Effector CD4-positive, alpha-beta T cell (primary cell): Measurements from ENCODE around the gene ATP6V0E1.
"Not testable (repeated sequence)": the region's sequence is repeated elsewhere in the genome, so short reads cannot be mapped to it uniquely, and the experiment has no call there.

Source experiments
- DNase-seq: peaks from one replicate; pipeline ENCODE4 v3.0.0-alpha.2; 2020

The ATP6V0E1 gene

GRCh38 chr5:173041881-173042762 lies 58.6 kb downstream of the ATP6V0E1 start:
- no peak for DNase-seq

GRCh38 chr5:173042763-173043107 lies 59.2 kb downstream of the ATP6V0E1 start:
- no peak for DNase-seq

- DNase-seq: no peak
Observed at GRCh38 chr5:173045474-173045873, 61.9 kb downstream of the ATP6V0E1 start.

- DNase-seq: not testable (repeated sequence)
Observed at GRCh38 chr5:173047096-173047837, 63.7 kb downstream of the ATP6V0E1 start.

- no peak for DNase-seq
Observed at GRCh38 chr5:173047838-173048105, 64.2 kb downstream of the ATP6V0E1 start.

GRCh38 chr5:173050791-173051190 lies 67.2 kb downstream of the ATP6V0E1 start:
- no peak for DNase-seq

GRCh38 chr5:173051746-173052145 lies 68.2 kb downstream of the ATP6V0E1 start:
- no peak for DNase-seq

GRCh38 chr5:173053041-173053440 lies 69.5 kb downstream of the ATP6V0E1 start:
- DNase-seq: no peak

- DNase-seq: no peak
Observed at GRCh38 chr5:173055042-173055721, 71.6 kb downstream of the ATP6V0E1 start.

- no peak for DNase-seq
Observed at GRCh38 chr5:173055722-173055982, 72.1 kb downstream of the ATP6V0E1 start.

- DNase-seq: peak; percentile 99
Observed at GRCh38 chr5:173055983-173056782, 72.6 kb downstream of the ATP6V0E1 start, which contains the start of gene CREBRF. Gene CREBRF (plus strand): TSS chr5:173056352. CDS start chr5:173080776, 24,424 bp downstream.

- no peak for DNase-seq
Observed at GRCh38 chr5:173056783-173057061, 73.2 kb downstream of the ATP6V0E1 start.

GRCh38 chr5:173057062-173057924 lies 73.7 kb downstream of the ATP6V0E1 start:
- DNase-seq: peak; percentile 99

GRCh38 chr5:173062141-173062540 lies 78.6 kb downstream of the ATP6V0E1 start:
- no peak for DNase-seq

GRCh38 chr5:173065155-173065554 lies 81.6 kb downstream of the ATP6V0E1 start:
- DNase-seq: no peak

- no peak for DNase-seq
Observed at GRCh38 chr5:173069671-173070070, 86.1 kb downstream of the ATP6V0E1 start.

GRCh38 chr5:173075137-173075843 lies 91.7 kb downstream of the ATP6V0E1 start:
- DNase-seq: no peak

GRCh38 chr5:173075970-173076369 lies 92.4 kb downstream of the ATP6V0E1 start:
- DNase-seq: no peak

- not testable (repeated sequence) for DNase-seq
Observed at GRCh38 chr5:173076471-173076870, 92.9 kb downstream of the ATP6V0E1 start.

- no peak for DNase-seq
Observed at GRCh38 chr5:173078878-173079277, 95.3 kb downstream of the ATP6V0E1 start.
